ENCODE results near the gene SERPINA3. TPM values are rescaled to one million over a fixed set of nuclear protein-coding genes. Genes with fewer than 3 reads are reported as not detected.

Gene SERPINA3
- total RNA-seq, 1 experiment from 2014 or later = 0.17 TPM

DNA sequence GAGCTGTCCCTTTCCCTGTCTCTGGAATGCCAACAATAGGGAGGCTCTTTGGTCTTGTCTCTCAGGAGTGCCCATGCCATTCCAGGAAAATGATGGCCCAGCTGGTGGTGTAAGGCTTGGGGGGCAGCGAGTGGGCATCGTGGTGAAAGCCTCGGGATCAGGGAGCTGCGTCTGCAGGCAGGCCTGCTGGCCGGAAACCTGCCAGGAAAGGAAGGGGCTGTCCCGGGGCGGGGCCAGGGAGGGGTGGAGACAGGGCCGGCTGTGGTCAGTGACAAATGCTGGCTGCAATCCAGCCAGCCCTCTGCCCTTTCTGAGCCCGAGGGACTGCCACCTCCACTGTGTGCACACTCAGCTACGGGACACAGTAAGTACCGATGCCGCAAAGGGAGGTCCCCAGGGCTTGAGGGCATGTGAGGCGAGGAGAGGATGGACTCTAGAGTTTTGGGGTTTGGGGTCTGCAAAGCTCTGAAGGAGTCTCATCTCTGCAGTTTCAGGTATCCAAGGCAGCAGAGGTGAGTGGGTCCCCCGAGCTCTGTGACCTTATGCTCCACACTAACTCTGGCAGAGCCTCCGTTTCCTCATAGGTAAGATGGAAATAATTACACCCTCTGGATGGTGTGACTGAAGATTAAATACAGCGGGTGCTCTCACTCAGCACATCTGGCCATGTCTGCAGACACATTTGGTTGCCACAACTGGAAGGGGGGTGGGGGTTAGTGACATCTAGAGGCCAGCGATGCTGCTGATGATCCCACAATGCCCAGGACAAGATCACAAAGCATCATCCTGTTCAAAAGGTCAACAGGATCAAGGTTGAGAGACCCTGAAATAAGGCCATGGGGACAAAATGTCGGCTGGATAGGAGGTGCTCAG lies 30.8 kb upstream of the SERPINA3 start, which contains the start of gene SERPINA5:
Gene SERPINA5 (plus strand): TSS at position 300 of the 873 bp plus-strand sequence. CDS start 5,937 bp downstream, outside the sequence.
- H3K36me3 ChIP-seq (ENCODE audit: insufficient read depth, low read length, poor library complexity, severe bottlenecking) = no peaks in the 10 kb centered on the region
- ChIA-PET CTCF (no interaction called here), POLR2A (ENCODE audit: low non-redundant PET) (no interaction called here)
- H3K4me3 ChIP-seq (ENCODE audit: low read depth, low read length, poor library complexity, severe bottlenecking) = no peak within 1 kb of the TSS
- TF ChIP-seq EZH2 (IDR thresholded peaks at IDR 0.05; ENCODE audit: borderline replicate concordance, low read depth, low read length, poor library complexity, severe bottlenecking) = no peak
- TF ChIP-seq, protein P1, sequence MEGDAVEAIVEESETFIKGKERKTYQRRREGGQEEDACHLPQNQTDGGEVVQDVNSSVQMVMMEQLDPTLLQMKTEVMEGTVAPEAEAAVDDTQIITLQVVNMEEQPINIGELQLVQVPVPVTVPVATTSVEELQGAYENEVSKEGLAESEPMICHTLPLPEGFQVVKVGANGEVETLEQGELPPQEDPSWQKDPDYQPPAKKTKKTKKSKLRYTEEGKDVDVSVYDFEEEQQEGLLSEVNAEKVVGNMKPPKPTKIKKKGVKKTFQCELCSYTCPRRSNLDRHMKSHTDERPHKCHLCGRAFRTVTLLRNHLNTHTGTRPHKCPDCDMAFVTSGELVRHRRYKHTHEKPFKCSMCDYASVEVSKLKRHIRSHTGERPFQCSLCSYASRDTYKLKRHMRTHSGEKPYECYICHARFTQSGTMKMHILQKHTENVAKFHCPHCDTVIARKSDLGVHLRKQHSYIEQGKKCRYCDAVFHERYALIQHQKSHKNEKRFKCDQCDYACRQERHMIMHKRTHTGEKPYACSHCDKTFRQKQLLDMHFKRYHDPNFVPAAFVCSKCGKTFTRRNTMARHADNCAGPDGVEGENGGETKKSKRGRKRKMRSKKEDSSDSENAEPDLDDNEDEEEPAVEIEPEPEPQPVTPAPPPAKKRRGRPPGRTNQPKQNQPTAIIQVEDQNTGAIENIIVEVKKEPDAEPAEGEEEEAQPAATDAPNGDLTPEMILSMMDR (conservative IDR thresholded peaks at IDR 0.05; ENCODE audit: low read depth, low read length) = no peak
- H3K27me3 ChIP-seq (replicated peaks; ENCODE audit: insufficient read depth, low read depth, low read length, poor library complexity) = no peaks in the 10 kb centered on the region
- no peaks in the 10 kb centered on the region for H3K4me1 ChIP-seq (ENCODE audit: insufficient read depth, low read length, poor library complexity, severe bottlenecking)
- intact Hi-C loops (cut with micrococcal nuclease; ENCODE audit: unreplicated experiment) = no loop called here
- no peaks in the 10 kb centered on the region for H3K9me3 ChIP-seq (ENCODE audit: low read depth, low read length, poor library complexity, severe bottlenecking)
- no TSS peak for BruUV-seq (replicated peaks)
- DNase-seq (ENCODE audit: low spot score) = no peak
- H3K27ac ChIP-seq (ENCODE audit: low read depth, low read length, poor library complexity, severe bottlenecking) = no peak within 1 kb of the TSS

DNA sequence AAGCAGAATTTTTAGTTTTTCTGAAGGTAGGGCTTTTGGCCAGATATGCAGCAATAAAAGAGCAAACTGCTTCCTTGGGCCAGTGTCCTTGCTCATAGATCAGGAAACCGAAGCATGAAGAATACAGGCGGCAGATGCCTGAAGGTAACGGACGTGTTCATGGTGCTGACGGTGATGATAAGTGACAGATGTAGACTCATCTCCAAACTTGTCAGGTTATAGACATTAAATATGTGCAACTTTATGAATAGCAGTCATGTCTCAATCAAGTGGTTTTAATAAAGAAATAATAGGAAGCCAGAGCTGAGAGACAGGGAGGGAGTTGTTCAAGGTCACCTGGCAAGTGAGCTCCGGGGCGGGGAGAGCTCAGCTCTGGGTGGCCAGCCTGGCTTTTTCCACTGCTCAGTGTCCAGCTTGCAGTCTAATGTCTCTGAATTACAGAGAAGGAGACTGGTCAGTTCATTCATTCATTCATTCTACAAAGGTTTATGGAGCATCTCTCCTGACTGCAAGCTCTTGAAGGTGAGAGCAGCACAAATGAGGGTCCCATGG lies 29.9 kb upstream of the SERPINA3 start:
- Histone ChIP-seq H3K36me3 (ENCODE audit: insufficient read depth, low read length, poor library complexity, severe bottlenecking) (no peaks in the 10 kb centered on the region), H3K4me3 (ENCODE audit: low read depth, low read length, poor library complexity, severe bottlenecking) (no peak overlapping the region), H3K27me3 (replicated peaks; ENCODE audit: insufficient read depth, low read depth, low read length, poor library complexity) (no peaks in the 10 kb centered on the region), H3K27ac (ENCODE audit: low read depth, low read length, poor library complexity, severe bottlenecking) (no peak overlapping the region), H3K4me1 (ENCODE audit: insufficient read depth, low read length, poor library complexity, severe bottlenecking) (no peaks in the 10 kb centered on the region), H3K9me3 (ENCODE audit: low read depth, low read length, poor library complexity, severe bottlenecking) (no peaks in the 10 kb centered on the region)
- no peak for DNase-seq (ENCODE audit: low spot score)
- POLR2A ChIA-PET (ENCODE audit: low non-redundant PET) = no interaction called here
- intact Hi-C loops (cut with micrococcal nuclease; ENCODE audit: unreplicated experiment) = no loop called here
- CTCF ChIA-PET = no interaction called here
- TF ChIP-seq, protein P1 (conservative IDR thresholded peaks at IDR 0.05; ENCODE audit: low read depth, low read length) = no peak
- BruUV-seq (replicated peaks) = no TSS peak

DNA sequence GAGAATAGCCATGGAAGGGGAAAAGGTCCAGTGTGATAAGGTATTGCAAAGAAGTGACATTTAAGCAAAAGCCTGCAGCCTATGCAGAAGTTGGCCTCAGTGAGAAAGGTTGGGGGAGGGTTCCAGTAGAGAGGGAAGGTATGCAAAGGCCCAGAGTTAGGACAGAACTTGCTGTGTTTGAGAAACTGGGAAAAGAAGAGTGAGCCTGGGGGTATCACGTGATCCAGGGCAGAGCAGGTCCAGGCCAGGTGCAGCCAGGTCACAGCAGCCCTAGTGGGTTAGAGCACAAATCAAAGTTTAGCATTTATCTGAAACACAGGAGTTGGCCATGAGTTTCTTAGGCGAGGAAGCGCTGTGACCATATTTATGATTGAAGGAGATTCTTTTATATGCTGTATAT lies 29.3 kb upstream of the SERPINA3 start:
- Histone ChIP-seq H3K9me3 (ENCODE audit: low read depth, low read length, poor library complexity, severe bottlenecking) (no peaks in the 10 kb centered on the region), H3K36me3 (ENCODE audit: insufficient read depth, low read length, poor library complexity, severe bottlenecking) (no peaks in the 10 kb centered on the region), H3K27me3 (replicated peaks; ENCODE audit: insufficient read depth, low read depth, low read length, poor library complexity) (no peaks in the 10 kb centered on the region), H3K4me3 (ENCODE audit: low read depth, low read length, poor library complexity, severe bottlenecking) (no peak overlapping the region), H3K27ac (ENCODE audit: low read depth, low read length, poor library complexity, severe bottlenecking) (no peak overlapping the region), H3K4me1 (ENCODE audit: insufficient read depth, low read length, poor library complexity, severe bottlenecking) (no peaks in the 10 kb centered on the region)
- no peak for DNase-seq (ENCODE audit: low spot score)
- no peak for TF ChIP-seq EZH2 (IDR thresholded peaks at IDR 0.05; ENCODE audit: borderline replicate concordance, low read depth, low read length, poor library complexity, severe bottlenecking)
- TF ChIP-seq, protein P1 (conservative IDR thresholded peaks at IDR 0.05; ENCODE audit: low read depth, low read length) = no peak
- intact Hi-C loops (cut with micrococcal nuclease; ENCODE audit: unreplicated experiment) = no loop called here
- ChIA-PET POLR2A (ENCODE audit: low non-redundant PET) (interaction anchor here (0.6 kb wide), 1 partner anchor 844 kb away, joined by 13 read pairs; no protein-coding TSS in a partner anchor), CTCF (no interaction called here)
- no TSS peak for BruUV-seq (replicated peaks)
